Measurements from ENCODE around the gene HEPACAM.

GRCh38 chr11:124878759-124879492 is 56.9 kb downstream of the HEPACAM start:
- TF ChIP-seq CTCF (conservative IDR thresholded peaks at IDR 0.05; ENCODE audit: low read depth, low read length) (no peak), EZH2 (IDR thresholded peaks at IDR 0.05; ENCODE audit: borderline replicate concordance, low read depth, low read length, poor library complexity, severe bottlenecking) (no peak)
